Memory B cell (primary cell): ENCODE measurements around the gene SPHKAP.

Source experiments
- ATAC-seq: fragments of 150-1000 bp; cut with Tn5 transposase; 2 replicates; pipeline ENCODE4 v1.10.0; 2021; ENCODE audit warnings: low read depth, mild to moderate bottlenecking, moderate library complexity
- DNase-seq, 2 donors: peaks; one replicate each; pipeline ENCODE4 v3.0.0; 2022; ENCODE audit warnings: low spot score in 2 of 2
- H3K27ac Mint-ChIP-seq: one replicate; pipeline ENCODE4 v1.8.0; 2022; ENCODE audit warnings: mild to moderate bottlenecking, moderate library complexity, mixed read lengths
- H3K27me3 Mint-ChIP-seq: one replicate; pipeline ENCODE4 v1.8.0; 2022; ENCODE audit warnings: mixed read lengths
- H3K36me3 Mint-ChIP-seq: one replicate; pipeline ENCODE4 v1.8.0; 2022; ENCODE audit warnings: mild to moderate bottlenecking, mixed read lengths
- H3K4me1 Mint-ChIP-seq: one replicate; pipeline ENCODE4 v1.8.0; 2022; ENCODE audit warnings: mixed read lengths
- H3K4me3 Mint-ChIP-seq: one replicate; pipeline ENCODE4 v1.8.0; 2022; ENCODE audit warnings: mild to moderate bottlenecking, moderate library complexity, mixed read lengths
- H3K9me3 Mint-ChIP-seq: one replicate; pipeline ENCODE4 v1.8.0; 2022; ENCODE audit warnings: mixed read lengths

Gene SPHKAP

GRCh38 chr2:228135300-228135699 is 46.2 kb downstream of the SPHKAP start:
- Mint-ChIP-seq H3K27ac (no peak overlapping the region), H3K4me3 (no peak overlapping the region)

GRCh38 chr2:228131833-228132232 is 49.7 kb downstream of the SPHKAP start:
- Mint-ChIP-seq H3K4me3 (no peak overlapping the region), H3K27me3 (no peaks in the 10 kb centered on the region), H3K27ac (no peak overlapping the region), H3K9me3 (peaks cover 3% of the 10 kb centered on the region), H3K4me1 (no peaks in the 10 kb centered on the region), H3K36me3 (peaks cover 2% of the 10 kb centered on the region)
- ATAC-seq, result no peak
- no peak for DNase-seq

More at GRCh38 chr2:228135300-228135699, 46.2 kb downstream of the SPHKAP start:
- Mint-ChIP-seq H3K4me1 (no peaks in the 10 kb centered on the region), H3K36me3 (peaks cover 2% of the 10 kb centered on the region), H3K9me3 (peaks cover 4% of the 10 kb centered on the region), H3K27me3 (no peaks in the 10 kb centered on the region)
- ATAC-seq (no peak), DNase-seq (no peak)

DNA sequence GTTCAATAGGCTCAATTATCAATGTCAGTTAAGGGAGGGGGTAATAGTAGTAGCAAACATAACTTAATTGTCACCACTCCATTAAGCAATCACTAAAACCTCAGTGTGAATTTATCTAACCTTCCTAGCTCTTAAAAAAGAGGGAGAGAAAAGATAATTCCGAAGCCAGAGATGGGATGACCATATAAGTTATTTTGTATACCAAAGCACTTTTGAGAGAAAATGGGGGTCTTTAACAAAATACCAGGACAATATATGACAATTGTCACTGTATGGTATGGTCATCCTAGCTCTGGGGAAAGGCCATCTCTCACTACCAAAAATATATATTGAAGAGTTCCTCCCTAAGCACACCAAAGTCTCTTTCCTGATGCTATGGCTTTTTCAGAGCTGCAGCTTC is 55.1 kb downstream of the SPHKAP start:
- Mint-ChIP-seq H3K36me3 (no peaks in the 10 kb centered on the region), H3K27me3 (no peaks in the 10 kb centered on the region), H3K4me1 (no peaks in the 10 kb centered on the region), H3K4me3 (no peak overlapping the region), H3K27ac (no peak overlapping the region), H3K9me3 (no peaks in the 10 kb centered on the region)
- ATAC-seq, result no peak
- no peak for DNase-seq

- H3K36me3 Mint-ChIP-seq, result no peaks in the 10 kb centered on the region
- ATAC-seq (no peak), DNase-seq (no peak)
- H3K4me1 Mint-ChIP-seq, result no peaks in the 10 kb centered on the region
- no peaks in the 10 kb centered on the region for H3K27me3 Mint-ChIP-seq
- H3K9me3 Mint-ChIP-seq, result no peaks in the 10 kb centered on the region
- no peak overlapping the region for H3K27ac Mint-ChIP-seq
- H3K4me3 Mint-ChIP-seq, result no peak overlapping the region
Measured at GRCh38 chr2:228118940-228119339, 62.5 kb downstream of the SPHKAP start.

GRCh38 chr2:228107846-228108245 is 73.6 kb downstream of the SPHKAP start:
- ATAC-seq (no peak), DNase-seq (no peak)
- Mint-ChIP-seq H3K4me3 (no peak overlapping the region), H3K4me1 (no peaks in the 10 kb centered on the region), H3K27me3 (no peaks in the 10 kb centered on the region), H3K36me3 (no peaks in the 10 kb centered on the region), H3K9me3 (peaks cover 4% of the 10 kb centered on the region), H3K27ac (no peak overlapping the region)

GRCh38 chr2:228105526-228106250 is 75.8 kb downstream of the SPHKAP start:
- Mint-ChIP-seq H3K4me1 (no peaks in the 10 kb centered on the region), H3K36me3 (no peaks in the 10 kb centered on the region), H3K27ac (no peak overlapping the region), H3K9me3 (peaks cover 4% of the 10 kb centered on the region), H3K27me3 (no peaks in the 10 kb centered on the region), H3K4me3 (no peak overlapping the region)
- ATAC-seq, result no peak
- no peak for DNase-seq

- Mint-ChIP-seq H3K36me3 (no peaks in the 10 kb centered on the region), H3K27me3 (no peaks in the 10 kb centered on the region), H3K9me3 (peaks cover 7% of the 10 kb centered on the region), H3K4me1 (no peaks in the 10 kb centered on the region), H3K27ac (no peak overlapping the region), H3K4me3 (no peak overlapping the region)
- ATAC-seq (no peak), DNase-seq (no peak)
Measured at GRCh38 chr2:228104215-228104614, 77.3 kb downstream of the SPHKAP start.

GRCh38 chr2:228103379-228103778 is 78.1 kb downstream of the SPHKAP start:
- DNase-seq, result no peak
- H3K27me3 Mint-ChIP-seq, result no peaks in the 10 kb centered on the region
- H3K9me3 Mint-ChIP-seq, result peaks cover 10% of the 10 kb centered on the region
- H3K27ac Mint-ChIP-seq, result no peak overlapping the region
- no peak for ATAC-seq
- no peaks in the 10 kb centered on the region for H3K4me1 Mint-ChIP-seq
- no peaks in the 10 kb centered on the region for H3K36me3 Mint-ChIP-seq
- H3K4me3 Mint-ChIP-seq, result no peak overlapping the region

- peaks cover 10% of the 10 kb centered on the region for H3K9me3 Mint-ChIP-seq
- no peaks in the 10 kb centered on the region for H3K36me3 Mint-ChIP-seq
- H3K27ac Mint-ChIP-seq, result no peak overlapping the region
- H3K4me3 Mint-ChIP-seq, result no peak overlapping the region
- H3K4me1 Mint-ChIP-seq, result no peaks in the 10 kb centered on the region
- H3K27me3 Mint-ChIP-seq, result no peaks in the 10 kb centered on the region
- DNase-seq (no peak), ATAC-seq (no peak)
Measured at GRCh38 chr2:228102949-228103348, 78.5 kb downstream of the SPHKAP start.

GRCh38 chr2:228094377-228094921 is 87.0 kb downstream of the SPHKAP start:
- H3K4me3 Mint-ChIP-seq, result no peak overlapping the region
- H3K27me3 Mint-ChIP-seq, result no peaks in the 10 kb centered on the region
- DNase-seq, result no peak

GRCh38 chr2:228092056-228092455 is 89.4 kb downstream of the SPHKAP start:
- Mint-ChIP-seq H3K27me3 (no peaks in the 10 kb centered on the region), H3K4me1 (no peaks in the 10 kb centered on the region), H3K9me3 (peaks cover 6% of the 10 kb centered on the region), H3K4me3 (no peak overlapping the region), H3K36me3 (no peaks in the 10 kb centered on the region), H3K27ac (no peak overlapping the region)
- DNase-seq (no peak), ATAC-seq (no peak)

More at GRCh38 chr2:228094377-228094921, 87.0 kb downstream of the SPHKAP start:
- Mint-ChIP-seq H3K4me1 (no peaks in the 10 kb centered on the region), H3K36me3 (no peaks in the 10 kb centered on the region), H3K27ac (no peak overlapping the region), H3K9me3 (peaks cover 3% of the 10 kb centered on the region)
- no peak for ATAC-seq

DNA sequence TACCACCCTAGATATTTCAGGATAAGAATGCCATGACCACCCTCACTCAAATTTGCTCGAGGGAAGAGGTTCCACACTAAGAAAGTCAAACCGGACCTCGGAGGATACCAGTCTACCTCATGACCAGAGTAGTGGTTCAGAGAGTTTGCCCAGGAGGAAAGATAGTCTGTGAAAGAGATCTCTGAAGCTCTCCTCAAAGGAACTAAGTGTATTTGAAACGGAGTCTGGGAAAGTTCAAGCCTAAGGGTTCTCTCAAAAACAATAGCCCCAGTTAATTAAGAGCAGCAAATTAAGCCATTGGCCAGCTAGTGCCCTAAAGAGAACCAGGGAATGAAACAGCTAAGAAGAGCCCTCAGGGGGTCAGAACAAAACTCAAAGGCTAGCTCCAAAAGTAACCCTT is 94.9 kb downstream of the SPHKAP start:
- H3K9me3 Mint-ChIP-seq, result peaks cover 8% of the 10 kb centered on the region
- H3K4me3 Mint-ChIP-seq, result no peak overlapping the region
- ATAC-seq (no peak), DNase-seq (no peak)
- H3K27me3 Mint-ChIP-seq, result no peaks in the 10 kb centered on the region
- H3K4me1 Mint-ChIP-seq, result no peaks in the 10 kb centered on the region
- H3K36me3 Mint-ChIP-seq, result no peaks in the 10 kb centered on the region
- no peak overlapping the region for H3K27ac Mint-ChIP-seq

DNA sequence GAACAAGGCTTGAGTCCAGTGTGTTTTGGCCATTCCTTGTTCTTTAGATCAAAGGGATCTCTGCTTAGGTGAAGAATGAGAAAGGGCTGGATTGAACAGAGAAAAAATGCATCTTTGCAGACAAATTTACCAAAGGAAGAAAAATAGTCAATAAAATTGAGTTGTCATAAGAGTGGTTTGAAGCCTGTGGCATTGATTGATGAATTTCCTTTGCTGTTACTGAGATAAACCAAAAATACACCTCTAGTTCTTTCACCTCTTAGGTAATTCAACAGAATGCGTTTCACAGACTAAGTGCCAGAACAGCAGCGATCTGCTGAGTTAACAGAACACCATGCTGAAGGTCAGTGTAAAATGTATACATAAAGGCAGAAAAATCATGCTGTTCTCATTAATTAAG is 96.8 kb downstream of the SPHKAP start:
- Mint-ChIP-seq H3K4me3 (no peak overlapping the region), H3K9me3 (peaks cover 8% of the 10 kb centered on the region), H3K27me3 (no peaks in the 10 kb centered on the region), H3K27ac (no peak overlapping the region), H3K36me3 (no peaks in the 10 kb centered on the region), H3K4me1 (no peaks in the 10 kb centered on the region)
- DNase-seq (no peak), ATAC-seq (no peak)

GRCh38 chr2:228083131-228083530 is 98.4 kb downstream of the SPHKAP start:
- H3K4me1 Mint-ChIP-seq, result no peaks in the 10 kb centered on the region
- ATAC-seq (no peak), DNase-seq (no peak)
- no peak overlapping the region for H3K4me3 Mint-ChIP-seq
- H3K27me3 Mint-ChIP-seq, result no peaks in the 10 kb centered on the region
- H3K9me3 Mint-ChIP-seq, result peaks cover 3% of the 10 kb centered on the region
- no peak overlapping the region for H3K27ac Mint-ChIP-seq
- no peaks in the 10 kb centered on the region for H3K36me3 Mint-ChIP-seq

DNA sequence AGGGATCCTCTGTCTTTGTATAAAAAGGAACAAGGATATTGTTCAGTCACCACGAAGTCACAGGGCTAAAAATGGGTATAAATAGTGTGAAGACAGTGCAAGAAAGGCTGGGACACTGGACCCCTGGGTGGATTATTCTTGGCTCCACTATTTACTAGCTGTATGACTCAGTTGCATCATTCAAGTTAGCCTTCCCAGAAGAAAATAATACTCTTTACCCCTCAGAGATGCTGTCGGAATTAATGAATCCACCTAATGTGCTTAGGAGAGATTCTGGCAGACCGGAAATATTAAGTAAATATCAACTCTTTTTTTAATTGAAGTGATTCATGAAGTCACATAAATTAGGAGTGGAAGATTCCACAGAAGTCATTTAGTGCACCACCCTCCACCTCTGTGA is 98.9 kb downstream of the SPHKAP start:
- ATAC-seq (no peak), DNase-seq (no peak)
- Mint-ChIP-seq H3K4me3 (no peak overlapping the region), H3K27ac (no peak overlapping the region), H3K27me3 (no peaks in the 10 kb centered on the region), H3K36me3 (no peaks in the 10 kb centered on the region), H3K9me3 (peaks cover 2% of the 10 kb centered on the region), H3K4me1 (no peaks in the 10 kb centered on the region)
